Natural killer cell (primary cell): Measurements from ENCODE around the gene TES. TPM values are rescaled to one million over a fixed set of nuclear protein-coding genes. Genes with fewer than 3 reads are reported as not detected.
"Not testable (repeated sequence)": the region's sequence is repeated elsewhere in the genome, so short reads cannot be mapped to it uniquely, and the experiment has no call there.

ENCODE experiments used
- ATAC-seq, 3 donors: fragments of 150-1000 bp in 2 of 3; fragments of 200-7000 bp in 1 of 3; cut with Tn5 transposase; 1 replicate in 1 of 3; 2 replicates in 2 of 3; pipeline ENCODE4 v1.10.0; 2021; ENCODE audit warnings: mild to moderate bottlenecking in 2 of 3, moderate library complexity in 2 of 3
- DNase-seq, 2 donors: peaks; one replicate each; pipeline versions ENCODE4 v3.0.0 to v3.0.0-alpha.2; 2013 to 2021; ENCODE audit warnings: mixed read lengths in 1 of 2
- H3K27ac ChIP-seq: one replicate; pipeline ENCODE4 v1.5.1; 2013; ENCODE audit warnings: mild to moderate bottlenecking, low read length
- H3K27me3 ChIP-seq: one replicate; pipeline ENCODE4 v1.6.1; 2013; ENCODE audit warnings: low read length; ENCODE audit not compliant: control insufficient read depth, insufficient read depth
- H3K36me3 ChIP-seq: one replicate; pipeline ENCODE4 v1.6.1; 2013; ENCODE audit warnings: low read length; ENCODE audit not compliant: control insufficient read depth, insufficient read depth
- H3K4me1 ChIP-seq: one replicate; pipeline ENCODE4 v1.6.1; 2013; ENCODE audit warnings: low read length; ENCODE audit not compliant: control insufficient read depth, insufficient read depth
- H3K4me3 ChIP-seq: one replicate; pipeline ENCODE4 v1.5.1; 2013; ENCODE audit warnings: low read length
- H3K9me3 ChIP-seq: one replicate; pipeline ENCODE4 v1.6.1; 2013; ENCODE audit warnings: low read length; ENCODE audit not compliant: control insufficient read depth, insufficient read depth
- H3K27ac Mint-ChIP-seq, 2 donors: one replicate each; pipeline ENCODE4 v1.8.0; 2022; ENCODE audit warnings: mild to moderate bottlenecking in 2 of 2, mixed read lengths in 2 of 2, moderate library complexity in 1 of 2
- H3K27me3 Mint-ChIP-seq, 2 donors: one replicate each; pipeline ENCODE4 v1.8.0; 2022; ENCODE audit warnings: low read depth in 2 of 2, mixed read lengths in 2 of 2
- H3K36me3 Mint-ChIP-seq: one replicate; pipeline ENCODE4 v1.8.0; 2022; ENCODE audit warnings: mixed read lengths
- H3K4me1 Mint-ChIP-seq, 2 donors: one replicate each; pipeline ENCODE4 v1.8.0; 2022; ENCODE audit warnings: mixed read lengths in 2 of 2
- H3K4me3 Mint-ChIP-seq: one replicate; pipeline ENCODE4 v1.8.0; 2022; ENCODE audit warnings: mild to moderate bottlenecking, moderate library complexity, mixed read lengths
- H3K9me3 Mint-ChIP-seq, 2 donors: one replicate each; pipeline ENCODE4 v1.8.0; 2022; ENCODE audit warnings: mixed read lengths in 2 of 2
- CTCF ChIP-seq: fragments of 200-600 bp; IDR thresholded peaks from one replicate; pipeline ENCODE4 v1.8.0; 2022; ENCODE audit warnings: antibody characterized with exemption
- WGBS: methylation state at CpG from one replicate; pipeline ENCODE4 v1.1.7; 2013; ENCODE audit warnings: missing lambda C conversion rate; ENCODE audit not compliant: insufficient coverage; 5-methylcytosine and 5-hydroxymethylcytosine counted together
- intact Hi-C: fragments of 100-400 bp; cut with micrococcal nuclease; formaldehyde crosslinking; loops from one replicate; pipeline ENCODE4 v1.14.2; 2022
- total RNA-seq, 4 donors: library from RNA; stranded (reverse); fragments of 120-200 nt in 1 of 4; gene quantifications; one replicate each; pipeline versions ENCODE4 v1.2.3 to v1.2.4, GENCODE V29; 2013 to 2022

The TES gene
- total RNA-seq, 3 donors from 2014 or later (not counting 1 experiment from before 2014, with no cell fraction given), result 220 to 269 (median 227) TPM

DNA sequence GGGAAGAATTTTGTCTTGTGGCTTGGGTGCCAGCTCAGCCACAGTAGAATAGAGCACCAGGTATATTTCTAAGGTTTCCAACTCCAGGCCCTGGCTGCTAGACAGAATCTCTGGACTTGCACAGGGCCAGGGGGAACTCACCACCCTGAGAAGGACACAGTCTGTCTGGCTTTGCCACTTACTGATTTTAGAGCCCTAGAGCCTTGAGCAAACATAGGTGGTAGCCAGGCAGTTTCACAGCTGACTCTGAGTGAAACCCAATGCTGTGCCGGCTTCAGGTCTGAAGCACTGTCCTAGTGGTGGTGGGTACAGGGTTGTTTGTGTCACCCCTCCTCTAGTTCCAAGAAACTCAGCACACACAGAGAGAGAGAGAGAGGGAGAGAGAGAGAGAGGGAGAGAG lies 81.6 kb downstream of the TES start:
- H3K27ac Mint-ChIP-seq, result no peak overlapping the region
- peaks cover 25 to 49% of the 10 kb centered on the region in 2 donors for H3K27me3 Mint-ChIP-seq
- peaks cover 3% of the 10 kb centered on the region for H3K27me3 ChIP-seq
- peaks cover 12% of the 10 kb centered on the region for H3K36me3 Mint-ChIP-seq
- no peaks in the 10 kb centered on the region for H3K4me1 ChIP-seq
- intact Hi-C loops, result no loop called here
- H3K4me3 Mint-ChIP-seq, result no peak overlapping the region
- H3K27ac ChIP-seq, result no peak overlapping the region
- no CpG with 5 or more reads among the region's 1 CpG for WGBS
- DNase-seq, result no peak
- H3K9me3 ChIP-seq, result no peaks in the 10 kb centered on the region
- no peaks in the 10 kb centered on the region for H3K36me3 ChIP-seq
- no peaks in the 10 kb centered on the region for H3K4me1 Mint-ChIP-seq
- peaks cover 3 to 9% of the 10 kb centered on the region in 2 donors for H3K9me3 Mint-ChIP-seq
- H3K4me3 ChIP-seq, result no peak overlapping the region
- no peak for TF ChIP-seq CTCF
- ATAC-seq, result no peak

DNA sequence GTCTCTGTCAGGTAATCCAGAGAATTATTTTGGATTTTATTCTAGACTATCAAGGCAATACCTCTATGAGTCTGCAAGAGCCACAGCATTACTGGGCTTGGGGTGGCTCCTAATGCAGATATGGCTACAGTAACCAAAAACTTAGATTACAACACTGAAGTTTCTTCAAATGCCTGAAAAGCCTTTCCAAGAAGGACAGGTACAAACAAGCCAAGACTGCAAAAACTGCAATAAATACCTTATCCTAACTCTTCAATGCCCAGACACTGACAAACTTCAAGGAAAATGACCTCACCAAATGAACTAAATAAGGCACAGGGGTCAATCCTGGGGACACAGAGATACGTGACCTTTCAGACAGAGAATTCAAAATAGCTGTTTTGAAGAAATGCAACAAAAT lies 82.0 kb downstream of the TES start:
- Histone ChIP-seq H3K9me3 (no peaks in the 10 kb centered on the region), H3K27ac (no peak overlapping the region), H3K27me3 (peaks cover 3% of the 10 kb centered on the region), H3K4me3 (no peak overlapping the region), H3K36me3 (no peaks in the 10 kb centered on the region), H3K4me1 (no peaks in the 10 kb centered on the region)
- Mint-ChIP-seq H3K27me3 (peaks cover 25 to 54% of the 10 kb centered on the region in 2 donors), H3K4me3 (no peak overlapping the region), H3K4me1 (no peaks in the 10 kb centered on the region), H3K9me3 (peaks cover 3 to 9% of the 10 kb centered on the region in 2 donors), H3K36me3 (peaks cover 12% of the 10 kb centered on the region), H3K27ac (no peak overlapping the region)
- DNase-seq (no peak), ATAC-seq (no peak)
- intact Hi-C loops, result no loop called here
- no CpG with 5 or more reads among the region's 1 CpG for WGBS
- TF ChIP-seq CTCF, result no peak

- H3K9me3 Mint-ChIP-seq, result peaks cover 3 to 9% of the 10 kb centered on the region in 2 donors
- H3K36me3 ChIP-seq, result no peaks in the 10 kb centered on the region
- no CpG with 5 or more reads among the region's 1 CpG for WGBS
- no peaks in the 10 kb centered on the region for H3K4me1 Mint-ChIP-seq
- ATAC-seq (no peak), DNase-seq (no peak)
- no peak overlapping the region for H3K4me3 ChIP-seq
- peaks cover 12% of the 10 kb centered on the region for H3K36me3 Mint-ChIP-seq
- H3K27ac Mint-ChIP-seq, result no peak overlapping the region
- intact Hi-C loops, result no loop called here
- H3K4me1 ChIP-seq, result no peaks in the 10 kb centered on the region
- no peak for TF ChIP-seq CTCF
- no peaks in the 10 kb centered on the region for H3K9me3 ChIP-seq
- H3K27me3 ChIP-seq, result peaks cover 3% of the 10 kb centered on the region
- no peak overlapping the region for H3K27ac ChIP-seq
- H3K4me3 Mint-ChIP-seq, result no peak overlapping the region
- H3K27me3 Mint-ChIP-seq, result peaks cover 27 to 57% of the 10 kb centered on the region in 2 donors
Observed at GRCh38 chr7:116293139-116293538, 82.8 kb downstream of the TES start.

DNA sequence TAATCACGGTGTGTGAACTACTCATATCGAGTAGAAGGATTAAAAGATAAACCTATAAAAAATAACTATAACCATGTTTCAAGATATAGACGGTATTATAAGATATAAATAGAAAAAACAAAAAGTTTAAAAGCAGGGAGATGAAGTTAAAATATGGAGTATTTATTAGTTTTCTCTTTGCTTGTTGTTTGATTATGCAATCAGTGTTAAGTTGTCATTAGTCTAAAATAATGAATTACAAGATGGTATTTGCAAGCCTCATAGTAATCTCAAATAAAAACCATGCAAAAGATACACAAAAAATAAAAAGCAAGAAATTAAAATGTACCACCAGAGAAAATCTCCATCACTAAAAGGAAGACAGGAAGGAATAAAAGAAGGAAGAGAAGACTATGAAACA lies 83.3 kb downstream of the TES start:
- H3K9me3 ChIP-seq, result no peaks in the 10 kb centered on the region
- H3K4me1 ChIP-seq, result no peaks in the 10 kb centered on the region
- no peak overlapping the region for H3K27ac Mint-ChIP-seq
- peaks cover 3% of the 10 kb centered on the region for H3K27me3 ChIP-seq
- H3K4me3 ChIP-seq, result no peak overlapping the region
- H3K4me1 Mint-ChIP-seq, result no peaks in the 10 kb centered on the region
- DNase-seq, result no peak
- H3K27me3 Mint-ChIP-seq, result peaks cover 30 to 57% of the 10 kb centered on the region in 2 donors
- H3K4me3 Mint-ChIP-seq, result no peak overlapping the region
- intact Hi-C loops, result no loop called here
- WGBS, result no CpG with 5 or more reads among the region's 3 CpGs
- H3K36me3 ChIP-seq, result no peaks in the 10 kb centered on the region
- H3K36me3 Mint-ChIP-seq, result peaks cover 12% of the 10 kb centered on the region
- TF ChIP-seq CTCF, result no peak
- no peak overlapping the region for H3K27ac ChIP-seq
- ATAC-seq, result no peak
- H3K9me3 Mint-ChIP-seq, result peaks cover 3 to 12% of the 10 kb centered on the region in 2 donors

DNA sequence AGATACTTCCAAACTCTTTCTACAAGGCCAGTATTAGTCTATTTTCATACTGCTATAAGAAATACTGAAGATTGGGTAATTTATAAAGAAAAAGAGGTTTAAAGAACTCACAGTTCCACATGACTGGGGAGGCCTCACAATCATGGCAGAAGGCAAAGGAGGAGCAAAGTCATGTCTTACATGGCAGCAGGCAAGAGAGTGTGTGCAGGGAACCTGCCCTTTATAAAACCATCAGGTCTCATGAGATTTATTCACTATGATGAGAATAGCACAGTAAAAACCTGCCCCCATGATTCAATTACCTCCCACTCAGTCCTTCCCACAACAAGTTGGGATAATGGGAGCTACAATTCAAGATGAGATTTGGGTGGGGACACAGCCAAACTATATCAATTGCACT lies 85.6 kb downstream of the TES start:
- H3K27ac Mint-ChIP-seq, H3K4me3 ChIP-seq, H3K36me3 ChIP-seq, DNase-seq, ATAC-seq, H3K4me1 Mint-ChIP-seq, H3K4me3 Mint-ChIP-seq, H3K9me3 ChIP-seq, H3K27me3 ChIP-seq, H3K27ac ChIP-seq, H3K4me1 ChIP-seq, intact Hi-C loops: not testable (repeated sequence)
- H3K36me3 Mint-ChIP-seq, result peaks cover 12% of the 10 kb centered on the region
- peaks cover 3 to 13% of the 10 kb centered on the region in 2 donors for H3K9me3 Mint-ChIP-seq
- peaks cover 30 to 57% of the 10 kb centered on the region in 2 donors for H3K27me3 Mint-ChIP-seq
